Activated effector memory CD4-positive, alpha-beta T cell treated with Interleukin-2 at 50 U/mL for 16 hours (primary cell): Measurements from ENCODE around the gene MYL12B.

Experiments used
- DNase-seq: peaks from one replicate; pipeline ENCODE4 v3.0.0-alpha.2; 2020

MYL12B gene

DNA sequence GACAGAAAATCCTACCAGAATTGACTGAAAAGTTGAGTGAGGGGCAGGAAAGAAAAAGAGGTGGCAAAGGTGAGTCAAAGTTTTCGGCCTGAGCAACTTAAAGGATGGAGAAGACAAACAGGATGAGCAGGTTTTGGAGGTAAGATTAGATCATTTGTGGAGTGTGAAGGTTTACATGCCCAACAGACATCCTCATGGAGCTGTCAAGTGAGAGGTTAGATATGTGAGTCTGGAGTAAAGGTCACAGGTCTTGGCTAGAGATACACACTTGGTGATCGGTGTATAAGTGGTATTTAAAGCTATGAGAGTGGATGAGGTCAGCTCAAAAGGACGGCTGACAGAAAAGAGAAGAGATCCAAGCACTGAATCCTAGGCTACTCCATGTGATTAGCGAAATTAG, 25.5 kb upstream of the MYL12B start:
- no peak for DNase-seq

DNA sequence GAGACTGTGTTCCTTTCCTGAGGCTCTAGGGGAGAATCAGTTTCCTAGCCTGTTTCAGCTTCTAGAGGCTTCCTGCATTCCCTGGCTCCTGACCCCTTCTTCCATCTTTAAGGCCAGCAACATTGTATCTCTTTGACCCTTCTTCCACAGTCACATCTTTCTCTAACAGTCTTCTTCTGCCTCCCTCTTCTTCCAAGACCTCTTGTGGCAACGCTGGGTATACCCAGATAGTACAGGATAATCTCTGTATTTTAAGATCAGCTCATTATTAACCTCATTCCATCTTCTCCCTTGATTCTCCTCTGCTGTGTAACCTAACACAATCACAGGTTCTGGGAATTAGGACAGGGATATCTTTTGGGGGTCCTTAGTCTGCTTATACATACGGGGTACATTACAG, 23.2 kb upstream of the MYL12B start:
- DNase-seq: no peak

DNA sequence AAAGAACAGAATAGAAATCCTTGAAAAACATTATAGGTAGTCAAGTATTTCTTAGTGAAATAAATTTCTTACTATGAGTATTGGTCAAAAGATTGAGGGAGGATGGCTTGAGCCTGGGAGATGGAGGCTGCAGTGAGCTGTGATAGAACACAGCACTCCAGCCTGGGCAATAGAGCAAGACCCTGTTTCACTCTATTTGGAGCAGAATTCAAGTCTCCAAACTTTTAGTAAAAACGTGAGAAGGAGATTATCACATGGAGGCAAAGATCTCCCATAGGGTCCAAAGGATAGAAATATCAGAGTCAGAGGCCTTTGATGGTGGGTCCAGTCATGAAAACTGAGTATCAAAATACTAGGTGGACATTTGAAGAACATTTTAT, 16.8 kb upstream of the MYL12B start:
- DNase-seq: no peak

DNA sequence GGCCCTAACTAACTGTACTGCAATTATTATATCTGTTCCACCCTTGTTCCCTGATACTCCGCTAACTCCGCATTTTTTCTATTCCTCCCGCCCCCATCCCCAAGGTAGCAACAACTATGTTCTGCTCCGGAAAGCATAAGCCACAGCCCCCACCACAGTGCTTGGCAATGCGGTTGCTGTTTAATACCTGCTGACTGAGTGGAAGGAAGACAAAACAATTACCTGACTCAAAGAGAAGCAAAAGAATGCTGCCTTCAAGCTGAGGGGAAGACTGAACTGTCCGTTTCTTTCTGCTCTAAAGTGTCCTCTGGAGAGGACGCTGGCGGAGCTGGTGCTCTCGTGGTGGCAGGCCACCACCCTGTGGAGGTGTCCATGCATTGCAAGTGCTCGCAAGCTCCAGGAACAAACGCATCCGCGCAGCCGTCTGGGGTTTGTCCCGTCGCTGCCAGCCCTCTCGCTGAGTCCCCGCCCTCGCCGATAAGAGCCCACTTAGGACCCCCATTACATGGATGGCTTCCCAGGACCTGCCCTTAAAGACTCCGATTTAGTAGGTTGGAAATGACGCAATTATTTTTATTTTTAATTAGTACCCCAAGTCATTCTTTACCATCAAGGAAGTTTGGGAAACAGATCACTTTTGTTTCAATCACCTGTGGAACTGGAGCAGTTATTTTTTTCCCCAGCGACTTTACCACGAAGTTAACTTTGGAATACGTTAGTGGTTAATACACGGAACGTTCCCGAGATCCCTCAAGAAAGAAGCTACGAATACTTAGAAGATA, 15.9 kb upstream of the MYL12B start:
- peak; percentile 68 for DNase-seq

DNA sequence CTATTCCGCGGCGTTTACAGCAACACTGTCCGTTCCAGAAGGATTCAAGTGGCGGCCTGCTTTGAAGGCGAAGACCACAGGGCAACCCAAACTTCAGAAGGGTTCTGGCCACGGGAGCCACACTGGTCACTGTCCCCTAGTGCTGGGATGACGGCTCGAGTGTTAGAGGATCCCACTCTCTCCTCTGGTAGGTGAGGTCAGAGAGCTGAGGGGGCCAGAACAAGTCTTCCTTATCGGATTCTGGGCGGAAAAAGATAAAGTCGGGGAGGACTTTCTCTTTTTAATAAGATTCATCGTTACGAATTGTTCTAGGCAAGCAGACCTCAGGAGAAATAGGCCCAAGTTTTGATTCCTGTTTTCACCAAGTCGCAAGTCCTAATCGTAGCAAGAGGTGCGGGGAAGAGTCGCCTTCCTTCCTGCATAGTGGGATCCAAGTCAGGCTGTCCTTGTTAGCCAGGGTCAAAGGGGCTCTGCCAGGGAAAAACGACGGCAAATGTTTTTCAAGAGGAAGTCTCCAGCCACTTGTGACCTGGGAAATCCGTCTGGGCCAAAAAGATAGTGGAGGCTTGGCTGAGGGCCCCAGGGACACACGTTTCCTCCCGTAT, 15.2 kb upstream of the MYL12B start:
- peak; percentile 13 for DNase-seq

DNA sequence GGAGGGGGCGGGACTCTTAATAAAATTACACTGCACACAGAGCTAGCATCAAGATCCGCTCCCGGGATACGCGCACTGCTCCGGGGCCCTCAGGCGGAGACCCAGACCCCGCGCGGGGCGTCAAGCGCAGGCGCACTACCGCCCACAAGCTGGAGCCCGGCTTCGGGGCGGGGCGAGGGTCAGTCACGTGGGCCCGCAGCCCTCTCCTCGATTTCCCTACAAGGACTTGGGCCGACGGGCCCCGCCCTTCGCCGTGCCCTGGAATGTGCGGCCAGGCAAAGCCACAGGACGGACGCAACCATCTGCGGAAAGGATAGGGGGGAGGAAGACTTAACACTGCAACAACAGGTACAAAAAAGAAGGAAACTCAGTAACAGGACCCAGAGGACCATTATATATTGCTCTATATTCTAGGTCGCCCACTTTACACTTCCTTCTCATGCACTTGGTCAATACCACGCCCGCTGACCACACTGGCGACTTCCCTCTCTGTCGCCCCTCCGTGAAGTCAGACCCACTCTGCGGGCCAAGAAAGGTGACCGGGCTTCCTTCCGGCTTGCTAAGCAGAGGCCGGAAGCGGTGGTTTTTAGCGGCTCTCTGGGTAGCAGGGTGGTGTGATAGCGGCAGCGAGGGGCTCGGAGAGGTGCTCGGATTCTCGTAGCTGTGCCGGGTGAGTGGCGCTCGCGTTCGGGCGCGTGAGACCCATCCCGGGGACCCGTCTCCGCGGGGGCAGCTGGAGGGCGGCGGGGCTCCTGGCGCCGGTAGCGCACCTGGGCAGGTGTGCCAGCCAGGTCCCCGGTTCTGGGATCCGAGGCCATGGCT, 14.5 kb upstream of the MYL12B start, which contains the start of gene MYL12A:
TSS of gene MYL12A (plus strand) at position 562 of the 822 bp plus-strand sequence. CDS start 5,447 bp downstream, outside the sequence.
- DNase-seq: peak; percentile 85

DNA sequence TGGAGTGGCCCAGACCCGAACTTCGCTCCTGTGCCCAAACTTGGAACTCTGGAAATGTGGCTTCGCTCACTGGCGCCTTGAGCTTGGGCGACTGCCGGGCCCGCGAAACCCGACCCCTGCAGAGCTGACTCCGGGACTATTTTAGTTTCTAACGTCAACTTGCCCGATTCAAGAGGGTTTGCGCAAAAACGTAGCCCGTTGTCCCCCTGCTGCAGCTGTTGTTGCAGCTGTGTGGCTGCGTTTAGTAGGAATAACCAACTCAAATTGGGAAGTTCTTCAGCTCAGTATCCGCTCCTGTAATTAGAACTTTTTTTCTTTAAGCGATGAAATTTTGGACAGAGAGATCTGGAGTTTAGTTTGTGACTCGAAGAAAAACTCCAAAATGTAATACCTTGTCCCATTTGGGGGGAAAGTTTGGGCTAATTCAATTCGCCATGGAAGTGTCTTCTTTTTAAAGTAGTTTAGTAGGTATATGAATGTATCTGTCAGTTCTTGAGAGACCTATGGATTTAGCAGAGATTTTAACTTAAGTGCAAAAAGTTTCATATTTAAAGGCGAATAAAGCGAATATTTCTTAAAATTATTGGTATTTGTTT, 13.8 kb upstream of the MYL12B start:
- no peak for DNase-seq

DNA sequence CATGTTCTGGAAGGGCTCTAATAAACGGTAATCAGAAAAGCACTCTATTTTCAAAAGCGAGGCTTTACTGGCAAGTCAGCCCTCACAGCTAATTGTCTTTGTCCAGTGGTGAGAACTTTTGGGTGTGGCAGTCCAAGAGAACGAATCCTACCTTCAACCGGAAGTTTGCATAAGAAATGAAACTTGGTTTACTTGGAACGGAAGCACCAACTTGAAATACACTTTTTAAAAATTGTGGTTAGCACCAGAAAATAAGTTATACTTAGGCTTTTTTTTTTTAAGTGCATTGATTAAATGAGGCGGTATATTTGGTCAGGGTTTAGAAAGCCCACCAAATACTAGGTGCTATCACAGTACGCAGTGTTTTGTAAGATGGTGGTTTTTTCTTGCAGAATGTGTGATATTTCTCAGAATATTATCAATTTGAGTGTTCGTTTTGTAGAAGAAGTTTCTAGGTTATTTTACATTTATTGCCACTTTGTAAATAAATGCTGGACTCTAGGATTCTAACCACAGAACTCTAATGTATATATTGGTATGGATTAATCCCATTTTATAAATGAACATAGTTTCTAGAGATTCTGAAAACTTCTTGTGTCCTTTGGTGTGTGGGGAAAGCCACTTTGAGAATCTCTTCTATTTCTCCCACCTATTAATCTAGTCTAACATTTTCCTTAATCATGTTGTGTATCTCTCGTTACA, 13.1 kb upstream of the MYL12B start:
- DNase-seq: no peak

DNA sequence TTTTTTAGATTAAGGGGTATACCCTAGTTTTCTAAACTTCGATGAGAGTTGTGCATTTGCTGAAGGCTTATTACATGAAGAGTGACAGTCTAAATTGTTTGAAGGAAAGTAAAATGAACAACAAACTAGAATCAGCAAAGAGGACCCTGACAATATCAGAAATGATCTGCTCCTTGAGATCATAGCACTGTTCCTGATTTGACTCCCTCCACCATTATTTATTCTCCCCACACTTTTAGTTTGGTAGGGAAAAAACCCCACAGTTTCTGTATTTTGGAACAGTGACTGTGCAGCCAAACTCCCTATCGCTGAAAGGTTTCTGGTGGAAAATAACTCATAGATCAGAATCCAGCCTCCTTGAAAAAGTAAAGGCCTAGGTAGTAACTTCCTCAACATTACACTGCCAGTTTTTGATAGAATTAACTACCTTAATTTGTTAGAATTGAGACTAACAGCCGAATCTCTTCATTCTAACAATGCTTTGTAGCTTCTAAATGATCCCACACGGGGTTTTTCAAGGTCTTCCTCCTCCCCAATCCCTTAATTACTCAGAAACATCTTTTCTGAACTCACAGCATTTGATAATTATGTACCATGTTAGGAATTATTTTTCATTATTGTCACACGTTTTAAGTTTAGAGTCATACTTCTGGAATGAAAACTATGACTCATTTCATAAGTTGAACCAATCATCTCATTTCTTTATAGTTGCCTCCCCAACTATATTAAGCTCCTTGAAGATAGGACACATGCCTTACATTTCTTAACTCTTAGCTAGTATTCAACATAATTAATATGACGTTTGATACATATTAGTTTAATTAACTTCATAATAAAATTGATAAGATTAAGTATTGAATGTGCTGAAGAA, 11.5 kb upstream of the MYL12B start:
- no peak for DNase-seq

DNA sequence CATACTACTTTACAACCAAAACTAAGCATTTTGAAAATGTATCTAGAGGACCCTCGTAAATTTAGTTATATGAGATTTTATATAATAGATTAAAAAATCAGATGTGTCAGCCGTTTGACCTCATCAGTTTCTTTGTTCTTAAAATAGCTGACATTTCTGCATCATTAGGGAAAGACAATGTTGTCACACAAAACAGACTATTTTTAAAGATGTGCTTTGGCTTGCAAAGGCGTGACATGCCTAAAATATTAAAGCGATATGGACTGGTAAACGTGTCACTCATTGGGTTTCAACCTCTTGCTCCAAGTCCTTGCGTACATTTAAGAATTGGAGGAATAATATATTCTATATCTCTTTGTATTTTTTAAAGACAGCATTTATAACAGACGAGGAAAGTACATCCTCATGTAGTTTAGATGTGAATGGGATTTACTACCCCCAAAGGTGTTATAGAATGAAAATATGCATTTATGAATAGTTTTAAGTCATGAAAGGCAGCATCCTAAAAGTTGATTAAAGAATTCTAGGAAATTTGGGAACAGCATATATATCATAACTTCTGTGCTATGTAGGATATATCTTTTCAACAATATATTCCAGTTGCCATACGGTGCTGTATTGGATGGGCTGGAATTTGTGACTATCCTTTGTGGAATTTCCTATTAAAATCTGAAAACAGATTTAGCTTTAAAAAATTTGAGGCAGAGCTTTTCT, 10.5 kb upstream of the MYL12B start:
- DNase-seq: no peak

DNA sequence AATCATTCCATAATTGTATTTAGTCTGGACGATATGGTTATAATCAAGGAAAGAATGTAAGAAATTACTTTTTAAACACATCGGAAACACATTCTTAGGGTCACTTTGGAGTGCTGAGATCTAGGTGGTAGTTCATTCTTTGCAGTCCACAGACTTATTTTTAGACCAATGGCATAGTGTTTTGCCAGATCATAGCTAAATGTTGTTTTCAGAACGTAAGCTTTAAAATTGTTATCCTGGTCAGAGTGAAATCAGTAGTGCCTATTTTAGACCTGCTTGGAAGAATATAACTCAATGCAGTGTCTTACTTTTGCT, 10.0 kb upstream of the MYL12B start:
- DNase-seq: no peak

DNA sequence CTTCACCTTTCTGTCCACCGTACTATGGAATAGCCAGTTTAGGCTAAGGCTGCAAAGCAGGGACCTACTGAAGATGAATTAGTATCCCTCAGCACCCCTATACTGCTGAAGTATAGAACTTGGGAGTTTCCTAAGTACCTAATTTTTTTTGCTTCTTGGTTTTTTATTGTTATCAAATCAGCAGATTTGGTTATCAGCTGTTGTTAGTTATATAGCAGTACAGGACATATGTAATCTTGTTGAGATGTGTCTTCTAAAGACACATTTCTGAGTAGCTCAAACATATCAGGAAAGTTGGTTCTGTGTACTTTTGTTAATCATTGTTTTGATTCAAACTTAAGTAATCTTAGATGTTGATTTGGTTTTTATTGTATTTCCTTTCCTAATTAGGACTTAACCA, 9.1 kb upstream of the MYL12B start:
- DNase-seq: no peak

DNA sequence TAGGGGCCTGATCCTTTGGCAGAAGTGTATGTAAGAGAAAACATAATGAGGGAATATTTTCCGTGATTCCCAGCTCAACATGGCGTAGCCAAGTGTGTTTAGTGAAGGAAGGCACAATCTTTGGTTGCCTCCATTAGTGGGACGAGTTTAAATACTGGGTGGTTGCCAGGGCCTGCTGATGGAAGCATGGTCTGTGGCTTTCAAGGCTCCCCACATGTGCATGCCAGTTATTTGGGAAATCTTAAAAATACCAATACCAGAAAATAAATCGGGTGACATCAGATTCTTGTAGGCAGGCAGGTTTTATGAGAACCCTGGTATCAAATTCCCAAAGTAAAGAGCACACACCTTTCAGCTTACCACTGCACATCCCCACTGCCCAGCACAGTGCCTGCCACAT, 7.2 kb upstream of the MYL12B start:
- DNase-seq: no peak

DNA sequence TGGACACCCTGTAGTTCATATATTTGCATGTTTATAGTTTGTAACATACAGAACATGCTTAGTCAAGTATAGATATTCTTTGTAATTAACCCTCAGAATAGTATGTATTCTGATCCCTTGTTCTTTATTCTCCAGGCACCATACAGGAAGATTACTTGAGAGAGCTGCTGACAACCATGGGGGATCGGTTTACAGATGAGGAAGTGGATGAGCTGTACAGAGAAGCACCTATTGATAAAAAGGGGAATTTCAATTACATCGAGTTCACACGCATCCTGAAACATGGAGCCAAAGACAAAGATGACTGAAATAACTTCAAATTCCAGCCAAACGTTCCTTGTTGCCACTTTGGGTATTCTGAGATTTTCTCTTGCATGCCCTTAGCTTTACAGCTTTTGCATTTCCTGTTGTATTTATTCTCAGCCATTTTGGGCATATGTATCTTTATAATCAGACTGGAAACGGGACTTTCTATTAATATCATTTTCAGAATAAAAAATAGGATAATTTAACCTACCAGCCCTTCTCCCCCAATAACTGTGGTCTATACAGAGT, 6.2 kb upstream of the MYL12B start:
- DNase-seq: no peak

DNA sequence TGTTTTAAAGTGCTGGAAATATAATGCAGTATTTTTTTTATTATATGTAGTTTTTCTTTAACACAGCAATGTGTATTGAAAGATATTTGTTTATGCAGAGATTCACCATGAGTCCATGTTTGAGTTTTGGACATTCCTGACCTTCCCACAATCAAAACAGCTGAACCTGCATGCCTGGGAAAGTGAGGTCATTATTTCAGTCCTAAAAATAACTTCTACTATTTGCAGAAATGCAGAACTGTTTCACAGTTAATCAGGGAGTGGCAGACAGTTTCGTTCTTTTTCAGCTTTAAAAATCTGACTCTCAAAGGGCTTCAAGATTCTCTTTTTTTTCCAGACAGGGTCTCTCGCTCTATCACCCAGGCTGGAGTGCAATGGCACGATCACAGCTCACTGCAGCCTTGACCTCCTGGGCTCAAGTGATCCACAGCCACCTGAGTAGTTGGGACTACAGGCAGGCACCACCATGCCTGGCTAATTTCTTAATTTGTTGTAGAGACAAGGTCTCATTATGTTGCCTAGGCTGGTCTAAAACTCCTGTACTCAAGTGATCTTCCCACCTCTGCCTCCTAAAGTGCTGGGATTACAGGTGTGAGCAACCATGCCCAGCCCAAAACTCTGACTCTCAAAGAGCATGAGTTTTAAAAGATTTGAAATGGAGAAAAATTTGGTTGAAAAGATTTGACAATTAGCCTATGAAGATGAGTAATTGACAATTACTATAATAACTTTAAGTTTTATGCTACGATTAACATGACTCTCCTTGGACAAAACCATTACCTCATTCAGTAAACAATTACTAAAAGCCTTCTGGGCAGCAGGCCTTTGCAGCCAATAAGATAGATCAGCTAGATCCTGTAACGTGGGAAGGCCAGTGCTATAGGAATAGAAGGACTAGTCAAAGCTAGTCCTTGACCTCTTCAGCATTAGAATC, 5.0 kb upstream of the MYL12B start:
- no peak for DNase-seq

DNA sequence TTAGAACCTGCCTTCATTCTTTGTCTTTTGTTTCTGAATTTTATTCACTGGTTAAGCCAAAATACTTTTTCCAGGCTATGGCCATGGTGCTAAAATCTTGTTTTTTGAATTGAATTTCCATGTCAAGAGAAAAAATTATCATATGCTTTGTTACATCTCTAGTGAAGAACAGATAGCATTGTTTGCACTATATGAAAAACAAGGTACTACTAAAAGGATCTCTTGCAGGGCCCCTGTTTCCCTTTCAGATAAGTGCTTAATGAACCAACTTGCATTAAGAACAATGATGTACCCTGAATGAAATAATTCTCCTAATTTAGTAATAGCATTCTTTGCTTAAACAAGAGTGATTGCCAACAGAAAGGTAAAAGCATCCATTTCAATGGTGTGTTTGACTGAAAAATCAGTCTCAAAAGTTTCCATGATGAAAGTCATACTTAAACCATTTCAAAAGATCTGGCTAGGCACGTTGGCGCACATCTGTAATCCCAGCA, 4.3 kb upstream of the MYL12B start:
- DNase-seq: no peak

DNA sequence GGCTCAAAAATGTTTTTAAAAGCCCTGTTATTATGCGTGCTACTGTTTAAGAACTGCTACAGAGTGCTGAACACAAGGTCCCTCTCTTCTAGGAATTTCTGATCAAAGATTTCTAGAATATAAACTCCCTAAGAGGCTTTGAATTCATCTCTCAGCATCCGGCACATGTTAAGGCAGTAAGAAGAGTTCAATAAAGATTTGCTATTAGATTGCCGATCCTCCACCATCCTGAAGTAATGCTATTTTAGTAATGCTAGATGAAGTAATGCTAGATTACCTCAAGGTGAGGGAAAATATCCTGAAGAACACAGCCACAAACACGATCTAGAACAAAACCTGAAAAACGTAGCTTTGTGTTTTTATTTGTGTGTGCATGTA, 949 bp upstream of the MYL12B start:
- no peak for DNase-seq

DNA sequence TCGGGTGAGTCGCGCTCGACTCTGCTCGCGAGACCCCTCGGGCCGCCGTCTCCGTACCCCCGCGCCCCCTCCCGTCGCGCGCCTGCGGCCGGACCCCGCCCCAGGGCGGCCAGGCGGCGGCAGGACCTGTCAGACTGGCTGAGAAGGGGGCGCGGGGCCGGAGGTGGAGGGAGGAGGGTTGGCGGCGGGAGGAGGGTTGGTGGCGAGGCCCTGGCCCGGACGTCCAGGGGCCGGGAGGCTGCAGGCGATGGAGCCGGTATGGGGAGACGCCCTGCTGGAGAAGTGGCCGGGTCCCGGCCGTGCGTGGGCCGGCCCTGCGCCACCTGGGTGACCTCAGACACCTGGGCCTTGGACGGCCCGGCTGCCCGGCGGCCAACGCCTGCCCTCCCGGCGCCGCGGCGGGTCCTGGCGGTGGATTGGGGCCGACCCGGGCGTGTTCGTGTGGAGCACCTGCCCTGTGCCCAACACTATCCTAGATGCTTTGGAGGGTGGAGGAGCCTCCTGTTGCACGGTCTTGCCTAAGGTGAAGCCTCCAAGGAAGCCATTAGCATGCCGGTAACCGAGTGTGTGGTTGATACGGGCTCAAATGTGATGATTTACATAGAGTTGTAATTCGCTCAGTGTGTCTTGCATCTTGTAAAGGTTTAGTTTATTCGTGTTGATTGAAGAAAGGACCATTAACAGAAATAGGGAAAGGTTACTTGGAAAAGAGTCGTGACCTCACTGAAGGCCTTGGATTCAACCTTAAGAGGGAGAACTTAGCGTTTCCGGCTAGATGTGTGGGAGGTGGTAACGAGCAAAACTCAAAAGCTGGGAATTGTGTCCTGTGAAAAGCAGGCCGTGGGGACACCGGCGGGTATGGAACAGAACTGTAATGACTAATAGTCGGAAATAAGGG, 550 bp downstream of the MYL12B start:
- peak; percentile 30 for DNase-seq
